ENCODE measurements around the gene ASTN2.

GRCh38 chr9:116467740-116468351 lies 947.0 kb downstream of the ASTN2 start:
- TF ChIP-seq, protein P1, sequence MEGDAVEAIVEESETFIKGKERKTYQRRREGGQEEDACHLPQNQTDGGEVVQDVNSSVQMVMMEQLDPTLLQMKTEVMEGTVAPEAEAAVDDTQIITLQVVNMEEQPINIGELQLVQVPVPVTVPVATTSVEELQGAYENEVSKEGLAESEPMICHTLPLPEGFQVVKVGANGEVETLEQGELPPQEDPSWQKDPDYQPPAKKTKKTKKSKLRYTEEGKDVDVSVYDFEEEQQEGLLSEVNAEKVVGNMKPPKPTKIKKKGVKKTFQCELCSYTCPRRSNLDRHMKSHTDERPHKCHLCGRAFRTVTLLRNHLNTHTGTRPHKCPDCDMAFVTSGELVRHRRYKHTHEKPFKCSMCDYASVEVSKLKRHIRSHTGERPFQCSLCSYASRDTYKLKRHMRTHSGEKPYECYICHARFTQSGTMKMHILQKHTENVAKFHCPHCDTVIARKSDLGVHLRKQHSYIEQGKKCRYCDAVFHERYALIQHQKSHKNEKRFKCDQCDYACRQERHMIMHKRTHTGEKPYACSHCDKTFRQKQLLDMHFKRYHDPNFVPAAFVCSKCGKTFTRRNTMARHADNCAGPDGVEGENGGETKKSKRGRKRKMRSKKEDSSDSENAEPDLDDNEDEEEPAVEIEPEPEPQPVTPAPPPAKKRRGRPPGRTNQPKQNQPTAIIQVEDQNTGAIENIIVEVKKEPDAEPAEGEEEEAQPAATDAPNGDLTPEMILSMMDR (IDR thresholded peaks at IDR 0.05; ENCODE audit: low read length) = no peak
- TF ChIP-seq EZH2 (optimal IDR thresholded peaks at IDR 0.05; ENCODE audit: low read depth, low read length) (no peak), EZH2phosphoT487 (IDR thresholded peaks at IDR 0.05; ENCODE audit: low read length) (no peak)

Measured in MM.1S (cell line).